ENCODE measurements around the gene HEATR5A.
"Not testable (repeated sequence)": the region's sequence is repeated elsewhere in the genome, so short reads cannot be mapped to it uniquely, and the experiment has no call there.

Gene HEATR5A

GRCh38 chr14:31280871-31281220 lies 139.5 kb downstream of the HEATR5A start:
- DNase-seq (ENCODE audit: low spot score): no peak

GRCh38 chr14:31280132-31280870 lies 140.0 kb downstream of the HEATR5A start:
- DNase-seq (ENCODE audit: low spot score): no peak

GRCh38 chr14:31278883-31279282 lies 141.5 kb downstream of the HEATR5A start:
- DNase-seq (ENCODE audit: low spot score): no peak

GRCh38 chr14:31277085-31277484 lies 143.3 kb downstream of the HEATR5A start:
- DNase-seq (ENCODE audit: low spot score): no peak

- DNase-seq (ENCODE audit: low spot score): not testable (repeated sequence)
These were observed 143.9 kb downstream of the HEATR5A start for GRCh38 chr14:31276417-31276816.

- DNase-seq (ENCODE audit: low spot score): no peak
These were observed 144.6 kb downstream of the HEATR5A start for GRCh38 chr14:31275731-31276130.

- DNase-seq (ENCODE audit: low spot score): no peak
These were observed 148.7 kb downstream of the HEATR5A start for GRCh38 chr14:31271648-31272047.

- no peak for DNase-seq (ENCODE audit: low spot score)
These were observed 150.1 kb downstream of the HEATR5A start for GRCh38 chr14:31270196-31270772.

GRCh38 chr14:31269634-31270195 lies 150.6 kb downstream of the HEATR5A start:
- DNase-seq (ENCODE audit: low spot score): no peak

GRCh38 chr14:31268216-31268615 lies 152.1 kb downstream of the HEATR5A start:
- peak; percentile 34 for DNase-seq (ENCODE audit: low spot score)

GRCh38 chr14:31266437-31267331 lies 153.7 kb downstream of the HEATR5A start:
- DNase-seq (ENCODE audit: low spot score): no peak

- DNase-seq (ENCODE audit: low spot score): no peak
These were observed 154.5 kb downstream of the HEATR5A start for GRCh38 chr14:31265701-31266398.

GRCh38 chr14:31263485-31264133 lies 156.7 kb downstream of the HEATR5A start:
- peak; percentile 77 for DNase-seq (ENCODE audit: low spot score)

GRCh38 chr14:31261859-31262731 lies 158.3 kb downstream of the HEATR5A start:
- no peak for DNase-seq (ENCODE audit: low spot score)

GRCh38 chr14:31261523-31261858 lies 158.9 kb downstream of the HEATR5A start:
- no peak for DNase-seq (ENCODE audit: low spot score)

- DNase-seq (ENCODE audit: low spot score): not testable (repeated sequence)
These were observed 161.3 kb downstream of the HEATR5A start for GRCh38 chr14:31259040-31259435.

GRCh38 chr14:31258427-31259039 lies 161.8 kb downstream of the HEATR5A start:
- no peak for DNase-seq (ENCODE audit: low spot score)

- not testable (repeated sequence) for DNase-seq (ENCODE audit: low spot score)
These were observed 162.6 kb downstream of the HEATR5A start for GRCh38 chr14:31257554-31258426.

- DNase-seq (ENCODE audit: low spot score): no peak
These were observed 163.2 kb downstream of the HEATR5A start for GRCh38 chr14:31257244-31257553.

Measured in COLO829 (cell line).